ENCODE results near the gene OTOG.

OTOG gene

DNA sequence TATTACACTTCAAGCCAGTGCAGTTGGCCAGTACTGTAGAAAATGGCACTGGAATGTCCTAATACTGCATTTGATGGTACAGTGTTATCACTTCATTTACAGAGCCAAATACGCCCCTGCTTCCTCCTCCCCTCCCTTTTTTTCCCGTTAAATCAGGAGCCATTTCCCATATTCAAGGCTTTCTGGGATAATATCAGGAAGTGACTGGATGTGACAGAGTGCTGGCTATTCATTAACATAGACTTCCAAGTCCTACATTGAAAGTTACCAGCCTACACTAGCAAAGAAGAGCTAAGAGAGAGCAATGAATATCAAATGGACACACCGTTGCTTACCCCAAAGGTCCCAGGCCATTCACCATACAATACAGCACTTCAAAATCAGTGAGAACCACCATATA, 38.3 kb upstream of the OTOG start:
- TF ChIP-seq, protein P1, sequence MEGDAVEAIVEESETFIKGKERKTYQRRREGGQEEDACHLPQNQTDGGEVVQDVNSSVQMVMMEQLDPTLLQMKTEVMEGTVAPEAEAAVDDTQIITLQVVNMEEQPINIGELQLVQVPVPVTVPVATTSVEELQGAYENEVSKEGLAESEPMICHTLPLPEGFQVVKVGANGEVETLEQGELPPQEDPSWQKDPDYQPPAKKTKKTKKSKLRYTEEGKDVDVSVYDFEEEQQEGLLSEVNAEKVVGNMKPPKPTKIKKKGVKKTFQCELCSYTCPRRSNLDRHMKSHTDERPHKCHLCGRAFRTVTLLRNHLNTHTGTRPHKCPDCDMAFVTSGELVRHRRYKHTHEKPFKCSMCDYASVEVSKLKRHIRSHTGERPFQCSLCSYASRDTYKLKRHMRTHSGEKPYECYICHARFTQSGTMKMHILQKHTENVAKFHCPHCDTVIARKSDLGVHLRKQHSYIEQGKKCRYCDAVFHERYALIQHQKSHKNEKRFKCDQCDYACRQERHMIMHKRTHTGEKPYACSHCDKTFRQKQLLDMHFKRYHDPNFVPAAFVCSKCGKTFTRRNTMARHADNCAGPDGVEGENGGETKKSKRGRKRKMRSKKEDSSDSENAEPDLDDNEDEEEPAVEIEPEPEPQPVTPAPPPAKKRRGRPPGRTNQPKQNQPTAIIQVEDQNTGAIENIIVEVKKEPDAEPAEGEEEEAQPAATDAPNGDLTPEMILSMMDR (IDR thresholded peaks at IDR 0.05; ENCODE audit: low read depth, low read length) = no peak
- no peak overlapping the region for H3K4me3 ChIP-seq (ENCODE audit: low read depth, low read length)
- no peaks in the 10 kb centered on the region for H3K27me3 ChIP-seq
- no peak for DNase-seq
- no peaks in the 10 kb centered on the region for H3K9me3 ChIP-seq
- no peaks in the 10 kb centered on the region for H3K4me1 ChIP-seq
- H3K36me3 ChIP-seq = no peaks in the 10 kb centered on the region

DNA sequence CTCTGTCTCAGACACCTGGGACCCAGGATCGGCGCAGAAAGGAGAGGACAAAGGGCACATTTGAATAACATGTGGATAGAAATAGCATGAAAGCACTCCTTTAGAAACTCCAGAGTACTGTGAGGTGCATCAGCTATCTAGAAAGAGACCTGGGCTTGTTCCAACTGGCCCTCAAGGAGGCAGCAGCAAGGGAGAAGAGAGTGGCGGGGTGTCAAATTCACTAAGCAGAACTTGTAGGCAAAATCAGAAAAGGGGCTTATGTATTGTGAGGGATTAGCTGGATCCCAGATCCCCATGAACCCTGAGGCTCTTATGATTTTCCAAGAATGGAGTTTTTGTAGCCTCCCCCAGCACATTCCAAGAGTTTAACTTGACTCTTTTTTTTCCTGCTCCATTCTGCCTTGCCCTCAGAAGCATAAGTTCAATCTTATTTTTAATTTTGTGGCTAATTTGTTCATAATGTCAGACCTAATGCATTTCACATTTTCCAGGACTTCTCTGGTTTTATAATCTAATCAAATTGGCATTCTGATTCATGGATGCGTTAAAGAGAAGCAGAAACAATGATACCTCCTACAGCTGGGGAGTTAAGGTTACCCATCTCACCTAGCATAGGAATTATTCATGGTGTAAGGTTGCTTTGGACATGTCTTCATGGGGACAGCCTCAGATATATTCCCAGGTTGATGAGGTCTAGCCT, 36.4 kb upstream of the OTOG start:
- DNase-seq = no peak
- TF ChIP-seq, protein P1 (IDR thresholded peaks at IDR 0.05; ENCODE audit: low read depth, low read length) = no peak
- Histone ChIP-seq H3K9me3 (no peaks in the 10 kb centered on the region), H3K27me3 (no peaks in the 10 kb centered on the region), H3K36me3 (no peaks in the 10 kb centered on the region), H3K4me3 (ENCODE audit: low read depth, low read length) (no peak overlapping the region), H3K4me1 (no peaks in the 10 kb centered on the region)

DNA sequence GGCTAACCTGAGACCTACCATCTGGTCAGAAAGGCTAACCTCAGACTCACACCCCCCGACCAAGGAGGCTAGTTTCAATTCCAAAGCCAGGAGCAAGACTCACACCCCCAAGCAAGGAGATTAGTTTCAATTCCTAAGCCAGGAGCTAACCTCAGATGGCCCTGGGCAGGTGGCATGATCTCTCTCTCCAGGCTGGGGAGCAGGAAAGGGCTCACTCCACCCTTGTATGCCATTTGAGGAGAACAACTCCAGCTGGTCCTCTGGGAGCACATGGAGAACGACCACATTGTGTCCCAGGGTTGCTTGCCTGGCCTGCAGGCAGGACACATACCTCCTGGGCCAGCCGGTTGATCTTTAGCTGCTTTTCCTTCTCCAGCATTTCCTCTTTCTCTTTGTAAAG, 35.5 kb upstream of the OTOG start:
- H3K9me3 ChIP-seq = no peaks in the 10 kb centered on the region
- H3K27me3 ChIP-seq = no peaks in the 10 kb centered on the region
- TF ChIP-seq, protein P1 (IDR thresholded peaks at IDR 0.05; ENCODE audit: low read depth, low read length) = no peak
- no peaks in the 10 kb centered on the region for H3K4me1 ChIP-seq
- no peak for DNase-seq
- H3K4me3 ChIP-seq (ENCODE audit: low read depth, low read length) = no peak overlapping the region
- no peaks in the 10 kb centered on the region for H3K36me3 ChIP-seq

DNA sequence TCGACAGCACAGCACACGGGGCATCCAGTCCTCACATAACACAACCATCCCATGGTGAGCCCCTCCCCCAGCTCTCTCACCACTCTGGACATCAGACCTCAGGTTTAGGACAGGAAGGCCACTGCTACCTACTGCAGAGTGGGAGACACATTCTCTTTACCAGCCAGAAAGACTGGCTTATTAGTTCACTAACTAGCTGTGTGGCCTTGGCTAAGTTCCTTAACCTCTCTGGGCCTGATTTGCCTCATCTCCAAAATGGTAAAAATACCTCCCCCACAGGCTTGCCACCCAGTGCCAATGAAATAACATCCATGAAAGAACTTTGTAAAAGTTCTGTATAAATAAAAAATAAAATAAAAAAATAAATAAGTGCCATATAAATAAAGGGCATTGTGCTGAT, 35.0 kb upstream of the OTOG start:
- Histone ChIP-seq H3K9me3 (no peaks in the 10 kb centered on the region), H3K4me1 (no peaks in the 10 kb centered on the region), H3K27me3 (no peaks in the 10 kb centered on the region), H3K4me3 (ENCODE audit: low read depth, low read length) (no peak overlapping the region), H3K36me3 (no peaks in the 10 kb centered on the region)
- TF ChIP-seq, protein P1 (IDR thresholded peaks at IDR 0.05; ENCODE audit: low read depth, low read length) = no peak
- DNase-seq = no peak

DNA sequence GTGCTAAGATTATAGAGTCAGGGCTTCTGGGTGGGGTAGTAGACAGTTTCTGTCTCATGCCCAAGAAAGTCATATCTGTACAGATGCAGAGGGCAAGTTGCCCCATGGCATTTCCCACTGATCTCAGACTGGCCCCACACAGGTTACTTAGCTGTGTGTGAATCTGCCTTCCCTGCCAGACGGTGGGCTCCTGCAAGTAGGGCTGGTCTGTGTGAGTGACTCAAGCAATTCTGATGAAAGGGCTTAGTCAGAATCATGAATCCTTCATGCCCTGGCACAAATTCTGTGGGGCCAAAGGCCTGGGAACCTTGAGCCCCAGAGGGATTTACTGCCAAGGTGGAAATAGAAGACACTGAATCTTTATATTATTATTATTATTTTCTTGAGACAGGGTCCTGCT, 33.2 kb upstream of the OTOG start:
- H3K36me3 ChIP-seq = no peaks in the 10 kb centered on the region
- no peaks in the 10 kb centered on the region for H3K27me3 ChIP-seq
- no peaks in the 10 kb centered on the region for H3K4me1 ChIP-seq
- H3K9me3 ChIP-seq = no peaks in the 10 kb centered on the region
- DNase-seq = no peak
- TF ChIP-seq, protein P1 (IDR thresholded peaks at IDR 0.05; ENCODE audit: low read depth, low read length) = no peak
- H3K4me3 ChIP-seq (ENCODE audit: low read depth, low read length) = no peak overlapping the region

DNA sequence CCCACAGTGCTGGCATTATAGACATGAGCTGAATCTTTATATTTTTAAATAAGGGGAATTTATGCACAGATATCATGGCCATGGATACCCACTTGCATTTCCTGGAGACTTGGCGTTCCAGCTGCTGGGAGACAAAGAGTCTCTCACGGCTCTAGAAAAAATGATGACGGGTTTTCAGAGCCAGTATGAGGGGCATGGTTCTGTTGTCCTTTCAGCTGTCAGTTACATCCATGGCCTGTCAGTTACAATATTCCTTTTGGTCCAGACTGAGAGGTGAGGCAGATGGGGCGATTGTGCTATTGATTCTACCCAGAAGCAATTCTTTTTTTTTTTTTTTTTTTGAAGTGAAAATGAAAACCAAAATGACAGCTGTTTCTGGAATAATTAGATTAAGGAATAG, 32.6 kb upstream of the OTOG start:
- H3K4me3 ChIP-seq (ENCODE audit: low read depth, low read length) = no peak overlapping the region
- H3K4me1 ChIP-seq = no peaks in the 10 kb centered on the region
- H3K36me3 ChIP-seq = no peaks in the 10 kb centered on the region
- no peaks in the 10 kb centered on the region for H3K27me3 ChIP-seq
- DNase-seq = no peak
- TF ChIP-seq, protein P1 (IDR thresholded peaks at IDR 0.05; ENCODE audit: low read depth, low read length) = no peak
- no peaks in the 10 kb centered on the region for H3K9me3 ChIP-seq

Data from BE2C (cell line).